Ovary (tissue), 3 donors: Measurements from ENCODE around the gene GRIN3A.

ENCODE experiments used
- CTCF ChIP-seq, 3 donors: fragments of 450-650 bp in 2 of 3; fragments of 200-600 bp in 1 of 3; IDR thresholded peaks; one replicate each; pipeline versions ENCODE4 v1.5.1 to v1.8.0; 2016 to 2022; ENCODE audit warnings: antibody characterized with exemption in 3 of 3, mild to moderate bottlenecking in 1 of 3
- EP300 ChIP-seq: sonication (generic); formaldehyde crosslinking; IDR thresholded peaks from one replicate; pipeline ENCODE4 v1.6.1; 2017; ENCODE audit warnings: antibody characterized with exemption
- donor health status: DM: no; HTN: no; CAD: no.

DNA sequence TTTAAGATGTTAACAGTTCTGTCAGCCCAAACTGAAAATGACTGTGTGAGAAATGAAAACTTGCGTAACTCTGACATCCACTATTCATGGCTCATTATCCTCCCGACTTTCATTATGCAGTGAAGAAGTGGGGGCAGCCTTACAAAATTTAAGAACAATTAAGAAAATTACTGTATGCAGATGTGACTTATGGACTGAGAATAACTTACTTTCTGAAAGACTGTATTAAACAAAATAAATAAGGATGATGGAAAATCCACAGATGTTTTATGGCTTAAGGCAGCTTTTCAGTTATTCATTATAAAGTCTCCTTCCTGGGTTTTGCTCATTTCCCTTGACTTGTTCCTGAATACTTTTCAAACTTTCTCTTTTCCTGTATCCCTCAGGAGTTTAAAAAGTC, 55.2 kb downstream of the GRIN3A start:
- TF ChIP-seq CTCF (IDR thresholded peaks at IDR 0.05) = no peak
- TF ChIP-seq EP300 = no peak
